ENCODE results near the gene KRTAP10-11. TPM values are rescaled to one million over a fixed set of nuclear protein-coding genes. Genes with fewer than 3 reads are reported as not detected.

KRTAP10-11 gene
- total and polyA plus RNA-seq, 2 donors (not counting 1 experiment from before 2014, with no cell fraction given) = not detected

DNA sequence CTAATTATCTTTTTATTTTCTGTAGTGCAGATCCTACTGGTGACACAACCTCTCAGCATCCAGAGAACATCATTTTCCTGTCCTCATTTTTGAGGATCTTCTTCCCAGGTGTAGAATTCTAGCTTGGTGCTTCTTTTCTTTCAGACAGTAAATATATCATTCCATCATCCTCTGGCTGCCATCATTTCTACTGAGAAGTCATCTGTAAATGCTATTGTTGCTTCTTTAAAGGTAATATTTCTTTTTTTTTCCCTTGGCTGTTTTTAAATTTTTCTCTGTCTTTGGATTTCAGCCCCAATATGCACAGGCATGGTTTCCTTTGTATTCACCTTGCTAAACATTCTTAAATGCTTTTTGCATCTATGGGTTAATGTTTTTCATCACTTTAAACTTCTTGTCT lies 22.6 kb upstream of the KRTAP10-11 start:
- Histone ChIP-seq H3K4me3 (replicated peaks in 1 of 4; ENCODE audit: control extremely low read depth in 1 of 4, insufficient read depth in 1 of 4, low read depth in 3 of 4, low read length in 4 of 4) (no peak overlapping the region), H2AFZ (ENCODE audit: low read length) (no peak overlapping the region), H3K4me1 (ENCODE audit: control insufficient read depth, extremely low read depth, insufficient read depth, low read length) (no peaks in the 10 kb centered on the region), H3K79me2 (ENCODE audit: control insufficient read depth, insufficient read depth, low read length) (no peaks in the 10 kb centered on the region), H3K9ac (ENCODE audit: insufficient read depth, low read length) (no peak overlapping the region), H3K27me3 (ENCODE audit: control insufficient read depth, insufficient read depth, low read length) (no peaks in the 10 kb centered on the region), H3K36me3 (ENCODE audit: control insufficient read depth, insufficient read depth, low read length) (no peaks in the 10 kb centered on the region), H3K27ac (ENCODE audit: insufficient read depth, low read length) (no peak overlapping the region), H3K4me2 (ENCODE audit: extremely low read depth, insufficient read depth, low read length) (no peak overlapping the region), H4K20me1 (ENCODE audit: control insufficient read depth, extremely low read depth, insufficient read depth, low read length) (no peaks in the 10 kb centered on the region), H3K9me3 (ENCODE audit: control insufficient read depth, insufficient read depth, low read depth, low read length) (no peaks in the 10 kb centered on the region)
- TF ChIP-seq, protein P1, sequence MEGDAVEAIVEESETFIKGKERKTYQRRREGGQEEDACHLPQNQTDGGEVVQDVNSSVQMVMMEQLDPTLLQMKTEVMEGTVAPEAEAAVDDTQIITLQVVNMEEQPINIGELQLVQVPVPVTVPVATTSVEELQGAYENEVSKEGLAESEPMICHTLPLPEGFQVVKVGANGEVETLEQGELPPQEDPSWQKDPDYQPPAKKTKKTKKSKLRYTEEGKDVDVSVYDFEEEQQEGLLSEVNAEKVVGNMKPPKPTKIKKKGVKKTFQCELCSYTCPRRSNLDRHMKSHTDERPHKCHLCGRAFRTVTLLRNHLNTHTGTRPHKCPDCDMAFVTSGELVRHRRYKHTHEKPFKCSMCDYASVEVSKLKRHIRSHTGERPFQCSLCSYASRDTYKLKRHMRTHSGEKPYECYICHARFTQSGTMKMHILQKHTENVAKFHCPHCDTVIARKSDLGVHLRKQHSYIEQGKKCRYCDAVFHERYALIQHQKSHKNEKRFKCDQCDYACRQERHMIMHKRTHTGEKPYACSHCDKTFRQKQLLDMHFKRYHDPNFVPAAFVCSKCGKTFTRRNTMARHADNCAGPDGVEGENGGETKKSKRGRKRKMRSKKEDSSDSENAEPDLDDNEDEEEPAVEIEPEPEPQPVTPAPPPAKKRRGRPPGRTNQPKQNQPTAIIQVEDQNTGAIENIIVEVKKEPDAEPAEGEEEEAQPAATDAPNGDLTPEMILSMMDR (conservative IDR thresholded peaks at IDR 0.05 in 1 of 2, IDR thresholded peaks at IDR 0.05 in 1 of 2; ENCODE audit: low read depth in 1 of 2, low read length in 2 of 2) = no peak
- no peak for TF ChIP-seq EZH2 (IDR thresholded peaks at IDR 0.05; ENCODE audit: low read length, missing control alignments)
- DNase-seq (ENCODE audit: low read depth in 2 of 2) = no peak

DNA sequence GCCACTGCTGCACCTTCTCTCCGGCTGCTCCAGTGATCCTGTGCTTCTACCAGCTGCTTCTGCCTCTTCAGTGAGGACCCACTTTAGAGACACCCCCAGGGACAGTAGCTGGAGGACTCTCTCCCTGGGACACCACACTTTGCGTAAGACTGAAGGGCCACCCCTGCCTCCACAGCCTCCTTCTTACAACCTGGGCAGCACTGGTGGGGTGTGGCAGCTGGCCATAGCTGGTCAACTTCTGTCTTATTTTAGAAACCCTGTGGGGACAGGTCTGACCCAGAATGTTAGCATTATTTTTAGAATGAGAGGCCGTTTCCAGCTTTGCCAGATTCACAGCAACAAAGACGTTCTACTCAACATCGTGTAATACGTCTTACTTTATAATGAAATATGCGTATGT lies 20.5 kb upstream of the KRTAP10-11 start:
- no peak overlapping the region for H3K4me3 ChIP-seq (replicated peaks in 1 of 4; ENCODE audit: control extremely low read depth in 1 of 4, insufficient read depth in 1 of 4, low read depth in 3 of 4, low read length in 4 of 4)
- TF ChIP-seq, protein P1 (conservative IDR thresholded peaks at IDR 0.05 in 1 of 2, IDR thresholded peaks at IDR 0.05 in 1 of 2; ENCODE audit: low read depth in 1 of 2, low read length in 2 of 2) = no peak
- no peak for TF ChIP-seq EZH2 (IDR thresholded peaks at IDR 0.05; ENCODE audit: low read length, missing control alignments)
- H3K9me3 ChIP-seq (ENCODE audit: control insufficient read depth, insufficient read depth, low read depth, low read length) = no peaks in the 10 kb centered on the region

DNA sequence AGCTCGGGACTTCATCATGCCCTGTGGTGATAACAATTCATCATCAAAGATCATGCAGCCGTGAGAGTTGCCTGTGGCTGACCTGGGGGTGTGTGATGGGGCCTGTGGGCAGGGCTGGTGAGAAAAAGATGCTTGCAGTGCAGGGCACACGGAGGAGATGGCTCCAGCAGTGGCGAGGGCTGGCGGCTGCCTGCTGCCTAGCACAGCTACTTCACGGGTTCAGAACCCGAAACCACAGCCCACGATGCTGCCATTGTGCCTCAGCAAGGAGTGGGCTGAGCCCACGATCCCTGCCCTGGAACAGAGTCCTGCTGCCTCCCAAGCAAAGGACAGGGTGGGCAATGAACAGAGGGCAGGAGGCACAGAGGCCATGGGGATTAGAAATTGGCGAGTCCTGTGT lies 20.0 kb upstream of the KRTAP10-11 start:
- Histone ChIP-seq H3K4me1 (ENCODE audit: control insufficient read depth, extremely low read depth, insufficient read depth, low read length) (no peaks in the 10 kb centered on the region), H3K36me3 (ENCODE audit: control insufficient read depth, insufficient read depth, low read length) (no peaks in the 10 kb centered on the region), H3K9ac (ENCODE audit: insufficient read depth, low read length) (no peak overlapping the region), H3K79me2 (ENCODE audit: control insufficient read depth, insufficient read depth, low read length) (no peaks in the 10 kb centered on the region), H4K20me1 (ENCODE audit: control insufficient read depth, extremely low read depth, insufficient read depth, low read length) (no peaks in the 10 kb centered on the region), H3K27me3 (ENCODE audit: control insufficient read depth, insufficient read depth, low read length) (no peaks in the 10 kb centered on the region), H3K4me2 (ENCODE audit: extremely low read depth, insufficient read depth, low read length) (no peak overlapping the region), H3K9me3 (ENCODE audit: control insufficient read depth, insufficient read depth, low read depth, low read length) (no peaks in the 10 kb centered on the region), H3K4me3 (replicated peaks in 1 of 4; ENCODE audit: control extremely low read depth in 1 of 4, insufficient read depth in 1 of 4, low read depth in 3 of 4, low read length in 4 of 4) (no peak overlapping the region), H3K27ac (ENCODE audit: insufficient read depth, low read length) (no peak overlapping the region), H2AFZ (ENCODE audit: low read length) (no peak overlapping the region)
- DNase-seq (ENCODE audit: low read depth in 2 of 2) = no peak
- TF ChIP-seq, protein P1 (conservative IDR thresholded peaks at IDR 0.05 in 1 of 2, IDR thresholded peaks at IDR 0.05 in 1 of 2; ENCODE audit: low read depth in 1 of 2, low read length in 2 of 2) = no peak
- TF ChIP-seq EZH2 (IDR thresholded peaks at IDR 0.05; ENCODE audit: low read length, missing control alignments) = no peak

More for the DNA sequence above, 20.5 kb upstream of the KRTAP10-11 start:
- no peak overlapping the region for H3K27ac ChIP-seq (ENCODE audit: insufficient read depth, low read length)
- no peak for DNase-seq (ENCODE audit: low read depth in 2 of 2)
- H3K4me2 ChIP-seq (ENCODE audit: extremely low read depth, insufficient read depth, low read length) = no peak overlapping the region
- H3K9ac ChIP-seq (ENCODE audit: insufficient read depth, low read length) = no peak overlapping the region
- H3K79me2 ChIP-seq (ENCODE audit: control insufficient read depth, insufficient read depth, low read length) = no peaks in the 10 kb centered on the region
- H3K4me1 ChIP-seq (ENCODE audit: control insufficient read depth, extremely low read depth, insufficient read depth, low read length) = no peaks in the 10 kb centered on the region
- no peak overlapping the region for H2AFZ ChIP-seq (ENCODE audit: low read length)
- H3K36me3 ChIP-seq (ENCODE audit: control insufficient read depth, insufficient read depth, low read length) = no peaks in the 10 kb centered on the region
- H4K20me1 ChIP-seq (ENCODE audit: control insufficient read depth, extremely low read depth, insufficient read depth, low read length) = no peaks in the 10 kb centered on the region
- H3K27me3 ChIP-seq (ENCODE audit: control insufficient read depth, insufficient read depth, low read length) = no peaks in the 10 kb centered on the region

All from fibroblast of lung (primary cell).